OCI-LY1 (cell line): ENCODE results near the gene GGT5.

Experiments used
- CTCF ChIP-seq: fragments of 200-600 bp; sonication (generic), shearing (Covaris generic); IDR thresholded peaks from 2 replicates; pipeline ENCODE4 v1.5.1; 2017; ENCODE audit warnings: mild to moderate bottlenecking, antibody characterized with exemption, low read length, moderate library complexity, mixed read lengths
- EZH2 ChIP-seq: fragments of 200-600 bp; sonication (generic), shearing (Covaris generic); IDR thresholded peaks from 2 replicates; pipeline ENCODE4 v1.8.0; 2017; ENCODE audit warnings: borderline replicate concordance, mixed run types, mild to moderate bottlenecking, antibody characterized with exemption, low read length, moderate library complexity, mixed read lengths

GRCh38 chr22:24177456-24177855 is 67.4 kb downstream of the GGT5 start:
- no peak for TF ChIP-seq CTCF
- no peak for TF ChIP-seq EZH2
